Posterior vena cava (tissue), 2 donors: ENCODE results near the gene CD9. TPM values are rescaled to one million over a fixed set of nuclear protein-coding genes. Genes with fewer than 3 reads are reported as not detected.
A peak's percentile ranks its signal among the peaks of the same experiment; 100 is the strongest.

Experiments
- DNase-seq: peaks from one replicate; pipeline ENCODE4 v3.0.0-alpha.2; 2020; ENCODE audit warnings: low spot score
- intact Hi-C, 2 donors: fragments of 100-400 bp; cut with DNase I; formaldehyde crosslinking; loops; one replicate each; pipeline versions ENCODE4 v1.14.1 to v1.14.2; 2022 to 2023
- total RNA-seq, 2 donors: library from RNA; stranded (reverse); fragmentation: NEBNext Ultra II Directional; extraction: Animal tissue kit (Norgen Biotek cat#: 25700); gene quantifications; one replicate each; pipeline ENCODE4 v1.2.1, GENCODE V29; 2021
- donor health status: DM: yes; HTN: yes; CAD: no.
- donor health status: DM: yes; HTN: yes; CAD: no.

The CD9 gene
- total RNA-seq, 2 donors from 2014 or later: 248 to 281 TPM

GRCh38 chr12:6193853-6194815 lies 6.1 kb upstream of the CD9 start:
- intact Hi-C loops: loop anchor here in 1 of 2 donors (2.0 kb wide), 1 partner anchor 87 kb away; no protein-coding TSS in a partner anchor
- peak; percentile 60 for DNase-seq

GRCh38 chr12:6195665-6196535 lies 4.3 kb upstream of the CD9 start:
- DNase-seq: peak; percentile 93
- intact Hi-C loops: loop anchor here (2.0 to 5.0 kb wide), 2 partner anchors 85 to 86 kb away; no protein-coding TSS in a partner anchor

GRCh38 chr12:6198051-6198450 lies 2.1 kb upstream of the CD9 start:
- no peak for DNase-seq
- intact Hi-C loops: loop anchor here in 1 of 2 donors (5.0 kb wide), 1 partner anchor 84 kb away; no protein-coding TSS in a partner anchor

- no peak for DNase-seq
- intact Hi-C loops: loop anchor here in 1 of 2 donors (5.0 kb wide), 1 partner anchor 84 kb away; no protein-coding TSS in a partner anchor
These were observed 1.6 kb upstream of the CD9 start for GRCh38 chr12:6198556-6198955.

- no peak for DNase-seq
- intact Hi-C loops: loop anchor here in 1 of 2 donors (5.0 kb wide), 1 partner anchor 83 kb away; no protein-coding TSS in a partner anchor
These were observed 1.1 kb upstream of the CD9 start for GRCh38 chr12:6198985-6199530.

- peak; percentile 90 for DNase-seq
- intact Hi-C loops: loop anchor here (5.0 to 10.0 kb wide), 2 partner anchors 83 to 335 kb away; partner anchors contain the start of gene GAPDH (in 1 of the 2)
These were observed 507 bp upstream of the CD9 start for GRCh38 chr12:6199531-6200255.

- intact Hi-C loops: loop anchor here in 1 of 2 donors (10.0 kb wide), 1 partner anchor 334 kb away; the partner anchor contains the start of gene GAPDH
- DNase-seq: no peak
These were observed 1.0 kb downstream of the CD9 start for GRCh38 chr12:6201213-6201608.

- no peak for DNase-seq
- intact Hi-C loops: loop anchor here in 1 of 2 donors (10.0 kb wide), 1 partner anchor 333 kb away; the partner anchor contains the start of gene GAPDH
These were observed 1.6 kb downstream of the CD9 start for GRCh38 chr12:6201826-6202225.

- DNase-seq: no peak
- intact Hi-C loops: loop anchor here in 1 of 2 donors (10.0 kb wide), 1 partner anchor 332 kb away; the partner anchor contains the start of gene GAPDH
These were observed 2.1 kb downstream of the CD9 start for GRCh38 chr12:6202304-6202703.

- intact Hi-C loops: loop anchor here in 1 of 2 donors (10.0 kb wide), 1 partner anchor 332 kb away; the partner anchor contains the start of gene GAPDH
- no peak for DNase-seq
These were observed 2.6 kb downstream of the CD9 start for GRCh38 chr12:6202846-6203245.

GRCh38 chr12:6203601-6204000 lies 3.4 kb downstream of the CD9 start:
- intact Hi-C loops: loop anchor here in 1 of 2 donors (10.0 kb wide), 1 partner anchor 331 kb away; the partner anchor contains the start of gene GAPDH
- DNase-seq: no peak

GRCh38 chr12:6204533-6205143 lies 4.4 kb downstream of the CD9 start:
- intact Hi-C loops: loop anchor here in 1 of 2 donors (10.0 kb wide), 1 partner anchor 330 kb away; the partner anchor contains the start of gene GAPDH

GRCh38 chr12:6205144-6205539 lies 4.9 kb downstream of the CD9 start:
- intact Hi-C loops: loop anchor here in 1 of 2 donors (10.0 kb wide), 1 partner anchor 330 kb away; the partner anchor contains the start of gene GAPDH
- peak; percentile 89 for DNase-seq

More at GRCh38 chr12:6204533-6205143, 4.4 kb downstream of the CD9 start:
- no peak for DNase-seq

- intact Hi-C loops: loop anchor here in 1 of 2 donors (10.0 kb wide), 1 partner anchor 329 kb away; the partner anchor contains the start of gene GAPDH
- no peak for DNase-seq
These were observed 5.6 kb downstream of the CD9 start for GRCh38 chr12:6205761-6206160.

GRCh38 chr12:6206327-6206726 lies 6.1 kb downstream of the CD9 start:
- intact Hi-C loops: loop anchor here in 1 of 2 donors (10.0 kb wide), 1 partner anchor 328 kb away; the partner anchor contains the start of gene GAPDH
- no peak for DNase-seq

- intact Hi-C loops: loop anchor here in 1 of 2 donors (10.0 kb wide), 1 partner anchor 327 kb away; the partner anchor contains the start of gene GAPDH
- DNase-seq: no peak
These were observed 7.2 kb downstream of the CD9 start for GRCh38 chr12:6207259-6207925.
